GDM1 (cell line): ENCODE measurements around the gene PCDHA7.
"Not testable (repeated sequence)": the region's sequence is repeated elsewhere in the genome, so short reads cannot be mapped to it uniquely, and the experiment has no call there.

Experiments used
- DNase-seq: peaks from one replicate; lab custom pipeline; 2025; lab: John Stamatoyannopoulos, UW

Gene PCDHA7

GRCh38 chr5:140823475-140823874 lies 10.6 kb upstream of the PCDHA7 start:
- no peak for DNase-seq

DNA sequence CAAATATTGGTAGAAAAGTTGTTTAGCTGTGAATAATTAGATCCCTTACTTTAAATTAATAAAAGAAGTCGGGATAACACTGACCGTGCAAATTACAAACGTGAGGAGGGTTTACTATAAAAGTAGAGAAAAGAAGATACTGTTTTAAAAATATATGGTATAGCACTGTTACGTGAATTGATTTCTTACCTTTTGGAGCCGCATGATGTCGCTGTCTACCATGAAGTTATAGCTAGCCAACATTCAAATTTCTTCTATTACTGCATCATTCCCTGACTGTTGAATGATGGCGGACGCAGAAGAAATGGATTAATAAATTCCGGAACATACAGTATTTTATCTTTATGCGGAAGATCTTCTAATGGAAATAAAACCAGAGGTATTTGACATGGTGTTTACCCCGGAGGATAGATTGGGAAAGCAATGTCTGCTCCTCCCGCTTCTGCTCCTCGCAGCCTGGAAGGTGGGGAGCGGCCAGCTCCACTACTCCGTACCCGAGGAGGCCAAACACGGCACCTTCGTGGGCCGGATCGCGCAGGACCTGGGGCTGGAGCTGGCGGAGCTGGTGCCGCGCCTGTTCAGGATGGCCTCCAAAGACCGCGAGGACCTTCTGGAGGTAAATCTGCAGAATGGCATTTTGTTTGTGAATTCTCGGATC lies 6.2 kb upstream of the PCDHA7 start, which contains the start of gene PCDHA6:
Gene PCDHA6 (plus strand): TSS at position 257 of the 658 bp plus-strand sequence. CDS start 132 bp downstream, at position 389.
- no peak for DNase-seq

- no peak for DNase-seq
Observed at GRCh38 chr5:140828362-140828737, 5.7 kb upstream of the PCDHA7 start.

- not testable (repeated sequence) for DNase-seq
Observed at GRCh38 chr5:140829511-140830501, 4.3 kb upstream of the PCDHA7 start.

GRCh38 chr5:140834439-140835008 lies 455 bp downstream of the PCDHA7 start:
- not testable (repeated sequence) for DNase-seq

GRCh38 chr5:140835622-140836510 lies 1.8 kb downstream of the PCDHA7 start:
- DNase-seq, result no peak

- peak; percentile 16 for DNase-seq
Observed at GRCh38 chr5:140840978-140841962, 7.2 kb downstream of the PCDHA7 start, which contains the start of gene PCDHA8. Gene PCDHA8 (plus strand): TSS chr5:140841187. CDS start chr5:140841322, 135 bp downstream.

DNA sequence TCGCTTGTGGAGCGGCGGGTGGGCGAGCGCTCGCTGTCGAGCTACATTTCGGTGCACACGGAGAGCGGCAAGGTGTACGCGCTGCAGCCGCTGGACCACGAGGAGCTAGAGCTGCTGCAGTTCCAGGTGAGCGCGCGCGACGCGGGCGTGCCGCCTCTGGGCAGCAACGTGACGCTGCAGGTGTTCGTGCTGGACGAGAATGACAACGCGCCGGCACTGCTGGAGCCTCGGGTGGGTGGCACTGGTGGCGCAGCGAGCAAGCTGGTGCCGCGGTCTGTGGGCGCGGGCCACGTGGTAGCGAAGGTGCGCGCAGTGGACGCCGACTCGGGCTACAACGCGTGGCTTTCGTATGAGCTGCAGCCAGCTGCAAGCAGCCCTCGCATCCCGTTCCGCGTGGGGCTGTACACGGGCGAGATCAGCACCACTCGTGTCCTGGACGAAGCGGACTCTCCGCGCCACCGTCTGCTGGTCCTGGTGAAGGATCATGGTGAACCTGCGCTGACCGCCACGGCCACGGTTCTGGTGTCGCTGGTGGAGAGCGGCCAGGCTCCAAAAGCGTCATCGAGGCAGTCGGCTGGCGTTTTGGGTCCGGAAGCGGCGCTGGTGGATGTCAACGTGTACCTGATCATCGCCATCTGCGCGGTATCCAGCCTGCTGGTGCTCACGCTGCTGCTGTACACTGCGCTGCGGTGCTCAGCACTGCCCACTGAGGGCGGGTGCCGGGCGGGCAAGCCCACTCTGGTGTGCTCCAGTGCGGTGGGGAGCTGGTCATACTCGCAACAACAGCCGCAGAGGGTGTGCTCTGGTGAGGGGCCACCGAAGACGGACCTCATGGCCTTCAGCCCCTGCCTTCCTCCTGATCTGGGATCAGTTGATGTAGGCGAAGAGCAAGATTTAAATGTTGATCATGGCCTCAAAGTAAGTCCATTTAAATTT lies 9.0 kb downstream of the PCDHA7 start:
- no peak for DNase-seq

DNA sequence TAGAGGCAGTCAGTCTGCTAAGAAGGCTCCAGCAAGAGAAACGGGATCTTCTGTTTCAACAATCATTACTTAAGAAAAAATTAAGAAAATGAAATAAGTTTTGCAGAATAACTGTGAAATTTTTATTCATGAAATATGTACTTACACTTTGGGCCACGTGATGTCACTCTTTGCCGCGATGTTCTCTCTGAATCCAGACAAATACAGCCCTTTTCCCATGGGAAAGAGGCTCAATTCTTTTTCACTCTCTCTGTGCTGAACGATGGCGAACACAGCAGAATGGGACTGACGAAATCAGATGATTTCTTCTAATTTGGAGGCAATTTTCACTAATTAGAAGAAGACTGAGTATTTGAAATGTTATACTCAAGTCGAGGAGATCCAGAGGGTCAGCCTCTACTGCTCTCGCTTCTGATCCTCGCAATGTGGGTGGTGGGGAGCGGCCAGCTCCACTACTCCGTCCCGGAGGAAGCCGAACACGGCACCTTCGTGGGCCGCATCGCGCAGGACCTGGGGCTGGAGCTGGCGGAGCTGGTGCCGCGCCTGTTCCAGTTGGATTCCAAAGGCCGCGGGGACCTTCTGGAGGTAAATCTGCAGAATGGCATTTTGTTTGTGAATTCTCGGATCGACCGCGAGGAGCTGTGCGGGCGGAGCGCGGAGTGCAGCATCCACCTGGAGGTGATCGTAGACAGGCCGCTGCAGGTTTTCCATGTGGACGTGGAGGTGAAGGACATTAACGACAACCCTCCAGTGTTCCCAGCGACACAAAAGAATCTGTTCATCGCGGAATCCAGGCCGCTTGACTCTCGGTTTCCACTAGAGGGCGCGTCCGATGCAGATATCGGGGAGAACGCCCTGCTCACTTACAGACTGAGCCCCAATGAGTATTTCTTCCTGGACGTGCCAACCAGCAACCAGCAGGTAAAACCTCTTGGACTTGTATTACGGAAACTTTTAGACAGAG lies 14.4 kb downstream of the PCDHA7 start, which contains the start of gene PCDHA9:
Gene PCDHA9 (plus strand): TSS at position 244 of the 964 bp plus-strand sequence. CDS start 114 bp downstream, at position 358.
- not testable (repeated sequence) for DNase-seq

DNA sequence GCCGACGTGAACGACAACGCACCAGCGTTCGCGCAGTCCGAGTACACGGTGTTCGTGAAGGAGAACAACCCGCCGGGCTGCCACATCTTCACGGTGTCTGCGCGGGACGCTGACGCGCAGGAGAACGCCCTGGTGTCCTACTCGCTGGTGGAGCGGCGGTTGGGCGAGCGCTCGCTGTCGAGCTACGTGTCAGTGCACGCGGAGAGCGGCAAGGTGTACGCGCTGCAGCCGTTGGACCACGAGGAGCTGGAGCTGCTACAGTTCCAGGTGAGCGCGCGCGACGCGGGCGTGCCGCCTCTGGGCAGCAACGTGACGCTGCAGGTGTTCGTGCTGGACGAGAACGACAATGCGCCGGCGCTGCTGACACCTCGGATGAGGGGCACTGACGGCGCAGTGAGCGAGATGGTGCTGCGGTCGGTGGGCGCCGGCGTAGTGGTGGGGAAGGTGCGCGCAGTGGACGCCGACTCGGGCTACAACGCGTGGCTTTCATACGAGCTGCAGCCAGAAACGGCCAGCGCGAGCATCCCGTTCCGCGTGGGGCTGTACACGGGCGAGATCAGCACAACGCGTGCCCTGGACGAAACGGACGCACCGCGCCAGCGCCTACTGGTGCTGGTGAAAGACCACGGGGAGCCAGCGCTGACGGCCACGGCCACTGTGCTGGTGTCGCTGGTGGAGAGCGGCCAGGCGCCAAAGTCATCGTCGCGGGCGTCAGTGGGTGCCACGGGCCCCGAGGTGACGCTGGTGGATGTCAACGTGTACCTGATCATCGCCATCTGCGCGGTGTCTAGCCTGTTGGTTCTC lies 16.0 kb downstream of the PCDHA7 start:
- DNase-seq, result not testable (repeated sequence)

DNA sequence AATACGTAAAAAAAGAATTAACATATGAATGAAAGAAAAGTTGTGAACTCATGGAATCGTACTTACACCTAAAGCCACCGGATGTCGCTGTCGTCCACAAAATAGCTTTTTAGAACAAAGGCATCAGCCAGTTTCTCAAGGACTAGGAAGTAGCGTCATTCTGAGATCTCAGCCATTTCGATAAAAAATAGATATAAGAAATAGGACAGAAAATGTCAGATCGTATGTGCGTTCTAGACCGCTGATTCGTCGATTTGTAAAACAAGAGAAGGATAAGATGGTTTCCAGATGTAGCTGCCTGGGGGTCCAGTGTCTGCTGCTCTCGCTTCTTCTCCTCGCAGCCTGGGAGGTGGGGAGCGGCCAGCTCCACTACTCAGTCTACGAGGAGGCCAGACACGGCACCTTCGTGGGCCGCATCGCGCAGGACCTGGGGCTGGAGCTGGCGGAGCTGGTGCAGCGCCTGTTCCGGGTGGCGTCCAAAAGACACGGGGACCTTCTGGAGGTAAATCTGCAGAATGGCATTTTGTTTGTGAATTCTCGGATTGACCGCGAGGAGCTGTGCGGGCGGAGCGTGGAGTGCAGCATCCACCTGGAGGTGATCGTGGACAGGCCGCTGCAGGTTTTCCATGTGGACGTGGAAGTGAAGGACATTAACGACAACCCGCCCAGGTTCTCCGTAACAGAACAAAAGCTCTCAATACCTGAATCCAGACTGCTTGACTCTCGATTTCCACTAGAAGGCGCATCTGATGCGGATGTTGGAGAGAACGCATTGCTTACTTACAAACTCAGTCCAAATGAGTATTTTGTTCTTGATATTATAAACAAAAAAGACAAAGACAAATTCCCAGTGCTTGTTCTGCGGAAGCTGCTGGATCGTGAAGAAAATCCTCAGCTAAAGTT lies 22.0 kb downstream of the PCDHA7 start, which contains the start of gene PCDHA10:
Gene PCDHA10 (plus strand): TSS at position 126 of the 903 bp plus-strand sequence. CDS start 152 bp downstream, at position 278.
- DNase-seq, result no peak

GRCh38 chr5:140857177-140857986 lies 23.3 kb downstream of the PCDHA7 start:
- no peak for DNase-seq

GRCh38 chr5:140857987-140858240 lies 23.8 kb downstream of the PCDHA7 start:
- DNase-seq, result no peak

GRCh38 chr5:140862441-140863295 lies 28.6 kb downstream of the PCDHA7 start:
- DNase-seq, result no peak
